Skeletal muscle tissue (tissue), 5 donors: ENCODE results near the gene KCTD3. TPM values are rescaled to one million over a fixed set of nuclear protein-coding genes. Genes with fewer than 3 reads are reported as not detected.

ENCODE experiments used
- H3K27ac ChIP-seq: one replicate; pipeline ENCODE4 v1.7.0; 2013; ENCODE audit warnings: mild to moderate bottlenecking, low read depth, low read length, inconsistent platforms
- H3K27me3 ChIP-seq, 3 donors: one replicate each; pipeline ENCODE4 v1.7.0; 2013; ENCODE audit warnings: low read length in 3 of 3; ENCODE audit not compliant: control insufficient read depth in 3 of 3, insufficient read depth in 3 of 3
- H3K36me3 ChIP-seq, 3 donors: one replicate each; pipeline ENCODE4 v1.7.0; 2013; ENCODE audit warnings: low read length in 3 of 3; ENCODE audit not compliant: control insufficient read depth in 3 of 3, insufficient read depth in 3 of 3
- H3K4me1 ChIP-seq, 3 donors: one replicate each; pipeline ENCODE4 v1.7.0; 2013; ENCODE audit warnings: low read length in 3 of 3, mild to moderate bottlenecking in 3 of 3; ENCODE audit not compliant: control insufficient read depth in 3 of 3, insufficient read depth in 3 of 3
- H3K4me3 ChIP-seq, 3 donors: one replicate each; pipeline ENCODE4 v1.7.0; 2013; ENCODE audit warnings: low read length in 3 of 3
- H3K9ac ChIP-seq, 3 donors: one replicate each; pipeline ENCODE4 v1.7.0; 2013; ENCODE audit warnings: low read length in 3 of 3, mild to moderate bottlenecking in 3 of 3, moderate library complexity in 2 of 3, low read depth in 1 of 3
- H3K9me3 ChIP-seq, 3 donors: one replicate each; pipeline ENCODE4 v1.7.0; 2013; ENCODE audit warnings: low read length in 3 of 3; ENCODE audit not compliant: control insufficient read depth in 3 of 3
- small RNA-seq: library from RNA; depleted of rRNA; stranded (forward); fragments of <200 nt; gene quantifications from one replicate; pipeline ENCODE3, GENCODE V24; 2014
- total RNA-seq: library from RNA; depleted of rRNA; stranded (reverse); fragments of >200 nt; gene quantifications from one replicate; pipeline ENCODE4 v1.2.3, GENCODE V29; 2014
- donor health status: Osteomylitis.

The KCTD3 gene
- total RNA-seq, 1 donor from 2014 or later = 37.6 TPM

GRCh38 chr1:215665215-215665614, 98.1 kb downstream of the KCTD3 start:
- Histone ChIP-seq H3K27me3 (no peaks in the 10 kb centered on the region), H3K27ac (no peak overlapping the region), H3K9me3 (no peaks in the 10 kb centered on the region), H3K4me3 (no peak overlapping the region), H3K9ac (no peak overlapping the region), H3K4me1 (no peaks in the 10 kb centered on the region), H3K36me3 (no peaks in the 10 kb centered on the region)

- no peaks in the 10 kb centered on the region for H3K4me1 ChIP-seq
Measured at GRCh38 chr1:215667761-215668160, 100.7 kb downstream of the KCTD3 start.

GRCh38 chr1:215669806-215670491, 102.8 kb downstream of the KCTD3 start:
- Histone ChIP-seq H3K36me3 (no peaks in the 10 kb centered on the region), H3K27ac (no peak overlapping the region), H3K4me1 (no peaks in the 10 kb centered on the region), H3K4me3 (no peak overlapping the region), H3K9me3 (no peaks in the 10 kb centered on the region), H3K27me3 (no peaks in the 10 kb centered on the region), H3K9ac (no peak overlapping the region)

More at GRCh38 chr1:215667761-215668160, 100.7 kb downstream of the KCTD3 start:
- Histone ChIP-seq H3K27me3 (no peaks in the 10 kb centered on the region), H3K36me3 (no peaks in the 10 kb centered on the region), H3K9ac (no peak overlapping the region), H3K9me3 (no peaks in the 10 kb centered on the region), H3K4me3 (no peak overlapping the region), H3K27ac (no peak overlapping the region)

Small RNA genes lying within 50 kb of the gene (small RNA-seq; reads per million reads assigned to genes)
- gene RF00108 = 0.74 reads per million, percentile 72 among the genes with 10 or more reads in this experiment
